ENCODE results near the gene PERCC1.

Gene PERCC1

GRCh38 chr16:1398351-1398750, 32.5 kb upstream of the PERCC1 start:
- Histone ChIP-seq H4K12ac (ENCODE audit: low read depth, low read length) (no peak overlapping the region), H3K79me2 (ENCODE audit: control insufficient read depth, insufficient read depth, low read length, poor library complexity) (no peaks in the 10 kb centered on the region), H3K27ac (ENCODE audit: low read depth, low read length) (no peak overlapping the region), H4K91ac (ENCODE audit: low read depth, low read length) (no peak overlapping the region), H2AFZ (ENCODE audit: insufficient read depth, low read length, poor library complexity) (no peak overlapping the region), H4K8ac (ENCODE audit: low read depth, low read length) (no peak overlapping the region), H3K4me3 (ENCODE audit: low read depth, low read length) (no peak overlapping the region), H3K23ac (ENCODE audit: low read length) (no peak overlapping the region), H3K36me3 (ENCODE audit: control insufficient read depth in 1 of 2, insufficient read depth in 2 of 2, low read length in 2 of 2) (peaks cover 38 to 39% of the 10 kb centered on the region in 2 experiments), H3K79me1 (ENCODE audit: low read length) (no peaks in the 10 kb centered on the region), H3K27me3 (ENCODE audit: insufficient read depth, low read length) (no peaks in the 10 kb centered on the region), H3K18ac (ENCODE audit: low read length) (no peak overlapping the region), H3K4ac (ENCODE audit: low read depth, low read length) (no peak overlapping the region), H3K4me2 (ENCODE audit: low read length) (no peak overlapping the region), H2AK5ac (ENCODE audit: low read length) (no peak overlapping the region), H3K14ac (ENCODE audit: low read length) (no peak overlapping the region), H3K4me1 (ENCODE audit: control insufficient read depth in 1 of 2, insufficient read depth in 2 of 2, low read length in 2 of 2) (no peaks in the 10 kb centered on the region), H3K9me3 (ENCODE audit: insufficient read depth, low read depth, low read length) (peaks cover 1% of the 10 kb centered on the region), H3K9ac (ENCODE audit: low read length) (no peak overlapping the region), H2BK12ac (ENCODE audit: low read length) (no peak overlapping the region), H2BK5ac (ENCODE audit: low read depth, low read length, poor library complexity) (no peak overlapping the region), H2BK120ac (ENCODE audit: insufficient read depth, low read length, poor library complexity) (no peak overlapping the region)
- DNase-seq, result no peak
- WGBS (ENCODE audit: extremely low coverage, insufficient coverage, insufficient read length), result no CpG with 5 or more reads among the region's 9 CpGs

GRCh38 chr16:1398826-1399581, 31.9 kb upstream of the PERCC1 start:
- Histone ChIP-seq H3K18ac (ENCODE audit: low read length) (no peak overlapping the region), H3K4me2 (ENCODE audit: low read length) (no peak overlapping the region), H4K8ac (ENCODE audit: low read depth, low read length) (no peak overlapping the region), H2BK120ac (ENCODE audit: insufficient read depth, low read length, poor library complexity) (no peak overlapping the region), H3K4me1 (ENCODE audit: control insufficient read depth in 1 of 2, insufficient read depth in 2 of 2, low read length in 2 of 2) (no peaks in the 10 kb centered on the region), H3K9me3 (ENCODE audit: insufficient read depth, low read depth, low read length) (peaks cover 1% of the 10 kb centered on the region), H2BK12ac (ENCODE audit: low read length) (no peak overlapping the region), H4K12ac (ENCODE audit: low read depth, low read length) (no peak overlapping the region), H3K79me2 (ENCODE audit: control insufficient read depth, insufficient read depth, low read length, poor library complexity) (no peaks in the 10 kb centered on the region), H3K14ac (ENCODE audit: low read length) (no peak overlapping the region), H3K27me3 (ENCODE audit: insufficient read depth, low read length) (no peaks in the 10 kb centered on the region), H3K4me3 (ENCODE audit: low read depth, low read length) (no peak overlapping the region), H3K9ac (ENCODE audit: low read length) (no peak overlapping the region), H3K4ac (ENCODE audit: low read depth, low read length) (no peak overlapping the region), H3K27ac (ENCODE audit: low read depth, low read length) (no peak overlapping the region), H4K91ac (ENCODE audit: low read depth, low read length) (no peak overlapping the region), H2AFZ (ENCODE audit: insufficient read depth, low read length, poor library complexity) (no peak overlapping the region), H2BK5ac (ENCODE audit: low read depth, low read length, poor library complexity) (no peak overlapping the region), H3K79me1 (ENCODE audit: low read length) (no peaks in the 10 kb centered on the region), H3K23ac (ENCODE audit: low read length) (no peak overlapping the region), H3K36me3 (ENCODE audit: control insufficient read depth in 1 of 2, insufficient read depth in 2 of 2, low read length in 2 of 2) (peaks cover 32 to 33% of the 10 kb centered on the region in 2 experiments), H2AK5ac (ENCODE audit: low read length) (no peak overlapping the region)
- DNase-seq, result no peak
- WGBS (ENCODE audit: extremely low coverage, insufficient coverage, insufficient read length), result no CpG with 5 or more reads among the region's 38 CpGs

- H3K4me1 ChIP-seq (ENCODE audit: control insufficient read depth in 1 of 2, insufficient read depth in 2 of 2, low read length in 2 of 2), result no peaks in the 10 kb centered on the region
- peaks cover 26 to 31% of the 10 kb centered on the region in 2 experiments for H3K36me3 ChIP-seq (ENCODE audit: control insufficient read depth in 1 of 2, insufficient read depth in 2 of 2, low read length in 2 of 2)
- no peak overlapping the region for H3K23ac ChIP-seq (ENCODE audit: low read length)
- H2AK5ac ChIP-seq (ENCODE audit: low read length), result no peak overlapping the region
- H2BK120ac ChIP-seq (ENCODE audit: insufficient read depth, low read length, poor library complexity), result no peak overlapping the region
- no peaks in the 10 kb centered on the region for H3K9me3 ChIP-seq (ENCODE audit: insufficient read depth, low read depth, low read length)
- no peak overlapping the region for H3K4me3 ChIP-seq (ENCODE audit: low read depth, low read length)
- no peak overlapping the region for H3K14ac ChIP-seq (ENCODE audit: low read length)
- H4K8ac ChIP-seq (ENCODE audit: low read depth, low read length), result no peak overlapping the region
- H3K4me2 ChIP-seq (ENCODE audit: low read length), result no peak overlapping the region
- no peak overlapping the region for H2BK12ac ChIP-seq (ENCODE audit: low read length)
- H2AFZ ChIP-seq (ENCODE audit: insufficient read depth, low read length, poor library complexity), result no peak overlapping the region
- H3K79me2 ChIP-seq (ENCODE audit: control insufficient read depth, insufficient read depth, low read length, poor library complexity), result no peaks in the 10 kb centered on the region
- H3K79me1 ChIP-seq (ENCODE audit: low read length), result no peaks in the 10 kb centered on the region
- no peaks in the 10 kb centered on the region for H3K27me3 ChIP-seq (ENCODE audit: insufficient read depth, low read length)
- no peak overlapping the region for H2BK5ac ChIP-seq (ENCODE audit: low read depth, low read length, poor library complexity)
- no peak for DNase-seq
- H3K4ac ChIP-seq (ENCODE audit: low read depth, low read length), result no peak overlapping the region
- no peak overlapping the region for H4K91ac ChIP-seq (ENCODE audit: low read depth, low read length)
- no peak overlapping the region for H3K18ac ChIP-seq (ENCODE audit: low read length)
- H4K12ac ChIP-seq (ENCODE audit: low read depth, low read length), result no peak overlapping the region
- no CpG with 5 or more reads among the region's 29 CpGs for WGBS (ENCODE audit: extremely low coverage, insufficient coverage, insufficient read length)
- H3K27ac ChIP-seq (ENCODE audit: low read depth, low read length), result no peak overlapping the region
- H3K9ac ChIP-seq (ENCODE audit: low read length), result no peak overlapping the region
Measured at GRCh38 chr16:1401061-1401757, 29.7 kb upstream of the PERCC1 start.

- Histone ChIP-seq H3K4me1 (ENCODE audit: control insufficient read depth in 1 of 2, insufficient read depth in 2 of 2, low read length in 2 of 2) (no peaks in the 10 kb centered on the region), H3K9ac (ENCODE audit: low read length) (no peak overlapping the region), H3K36me3 (ENCODE audit: control insufficient read depth in 1 of 2, insufficient read depth in 2 of 2, low read length in 2 of 2) (peaks cover 26 to 30% of the 10 kb centered on the region in 2 experiments), H3K18ac (ENCODE audit: low read length) (no peak overlapping the region), H2AK5ac (ENCODE audit: low read length) (no peak overlapping the region), H2BK12ac (ENCODE audit: low read length) (no peak overlapping the region), H2BK5ac (ENCODE audit: low read depth, low read length, poor library complexity) (no peak overlapping the region), H3K4me2 (ENCODE audit: low read length) (no peak overlapping the region), H2BK120ac (ENCODE audit: insufficient read depth, low read length, poor library complexity) (no peak overlapping the region), H3K14ac (ENCODE audit: low read length) (no peak overlapping the region), H4K8ac (ENCODE audit: low read depth, low read length) (no peak overlapping the region), H2AFZ (ENCODE audit: insufficient read depth, low read length, poor library complexity) (no peak overlapping the region), H3K23ac (ENCODE audit: low read length) (no peak overlapping the region), H4K91ac (ENCODE audit: low read depth, low read length) (no peak overlapping the region), H3K27ac (ENCODE audit: low read depth, low read length) (no peak overlapping the region), H3K9me3 (ENCODE audit: insufficient read depth, low read depth, low read length) (no peaks in the 10 kb centered on the region), H3K79me2 (ENCODE audit: control insufficient read depth, insufficient read depth, low read length, poor library complexity) (no peaks in the 10 kb centered on the region), H3K79me1 (ENCODE audit: low read length) (no peaks in the 10 kb centered on the region), H3K27me3 (ENCODE audit: insufficient read depth, low read length) (no peaks in the 10 kb centered on the region), H3K4me3 (ENCODE audit: low read depth, low read length) (no peak overlapping the region), H4K12ac (ENCODE audit: low read depth, low read length) (no peak overlapping the region), H3K4ac (ENCODE audit: low read depth, low read length) (no peak overlapping the region)
- no CpG with 5 or more reads among the region's 13 CpGs for WGBS (ENCODE audit: extremely low coverage, insufficient coverage, insufficient read length)
- no peak for DNase-seq
Measured at GRCh38 chr16:1401758-1402154, 29.1 kb upstream of the PERCC1 start.

Measured in trophoblast cell (in vitro differentiated cells and primary cell).